ENCODE data around the gene EPS15.

Gene EPS15

GRCh38 chr1:51321924-51322280 is 197.2 kb downstream of the EPS15 start:
- Histone ChIP-seq H3K9me3 (ENCODE audit: insufficient read depth, low read length) (no peaks in the 10 kb centered on the region), H3F3A (ENCODE audit: insufficient read depth) (no peaks in the 10 kb centered on the region), H3K4me2 (ENCODE audit: low read depth, low read length, poor library complexity, severe bottlenecking) (no peak overlapping the region), H3K9ac (ENCODE audit: low read length) (no peak overlapping the region), H3K9me2 (replicated peaks; ENCODE audit: insufficient read depth, low read length) (no peaks in the 10 kb centered on the region), H2AFZ (ENCODE audit: low read depth, low read length, severe bottlenecking) (no peak overlapping the region), H3K27me3 (ENCODE audit: low read length) (no peaks in the 10 kb centered on the region), H3K27ac (ENCODE audit: low read depth, low read length) (no peak overlapping the region), H3K79me2 (ENCODE audit: insufficient read depth, low read length) (no peaks in the 10 kb centered on the region), H3K4me3 (ENCODE audit: insufficient read depth, low read length, poor library complexity, severe bottlenecking) (no peak overlapping the region), H4K20me1 (ENCODE audit: low read depth, low read length) (no peaks in the 10 kb centered on the region), H3K36me3 (ENCODE audit: low read length) (no peaks in the 10 kb centered on the region)
- TF ChIP-seq CTCF (IDR thresholded peaks at IDR 0.05; ENCODE audit: insufficient read depth, low read length, poor library complexity, severe bottlenecking) (no peak), EZH2phosphoT487 (conservative IDR thresholded peaks at IDR 0.05; ENCODE audit: low read length) (no peak)

GRCh38 chr1:51320967-51321923 is 197.8 kb downstream of the EPS15 start:
- H3F3A ChIP-seq (ENCODE audit: insufficient read depth): no peaks in the 10 kb centered on the region
- H3K9me3 ChIP-seq (ENCODE audit: insufficient read depth, low read length): no peaks in the 10 kb centered on the region
- H3K27ac ChIP-seq (ENCODE audit: low read depth, low read length): no peak overlapping the region
- no peak overlapping the region for H2AFZ ChIP-seq (ENCODE audit: low read depth, low read length, severe bottlenecking)
- H4K20me1 ChIP-seq (ENCODE audit: low read depth, low read length): no peaks in the 10 kb centered on the region
- H3K27me3 ChIP-seq (ENCODE audit: low read length): no peaks in the 10 kb centered on the region
- no peak overlapping the region for H3K4me3 ChIP-seq (ENCODE audit: insufficient read depth, low read length, poor library complexity, severe bottlenecking)
- no peaks in the 10 kb centered on the region for H3K36me3 ChIP-seq (ENCODE audit: low read length)
- H3K4me2 ChIP-seq (ENCODE audit: low read depth, low read length, poor library complexity, severe bottlenecking): no peak overlapping the region
- no peaks in the 10 kb centered on the region for H3K9me2 ChIP-seq (replicated peaks; ENCODE audit: insufficient read depth, low read length)
- no peak overlapping the region for H3K9ac ChIP-seq (ENCODE audit: low read length)
- no peaks in the 10 kb centered on the region for H3K79me2 ChIP-seq (ENCODE audit: insufficient read depth, low read length)
- TF ChIP-seq CTCF (IDR thresholded peaks at IDR 0.05; ENCODE audit: insufficient read depth, low read length, poor library complexity, severe bottlenecking) (no peak), EZH2phosphoT487 (conservative IDR thresholded peaks at IDR 0.05; ENCODE audit: low read length) (no peak)

GRCh38 chr1:51317798-51318197 is 201.3 kb downstream of the EPS15 start:
- H3K79me2 ChIP-seq (ENCODE audit: insufficient read depth, low read length): no peaks in the 10 kb centered on the region
- H4K20me1 ChIP-seq (ENCODE audit: low read depth, low read length): no peaks in the 10 kb centered on the region
- no peak overlapping the region for H3K4me2 ChIP-seq (ENCODE audit: low read depth, low read length, poor library complexity, severe bottlenecking)
- H3K36me3 ChIP-seq (ENCODE audit: low read length): no peaks in the 10 kb centered on the region
- no peak overlapping the region for H2AFZ ChIP-seq (ENCODE audit: low read depth, low read length, severe bottlenecking)
- H3K9ac ChIP-seq (ENCODE audit: low read length): no peak overlapping the region
- H3K4me3 ChIP-seq (ENCODE audit: insufficient read depth, low read length, poor library complexity, severe bottlenecking): no peak overlapping the region
- H3K9me3 ChIP-seq (ENCODE audit: insufficient read depth, low read length): no peaks in the 10 kb centered on the region
- H3K27me3 ChIP-seq (ENCODE audit: low read length): no peaks in the 10 kb centered on the region
- TF ChIP-seq EZH2phosphoT487 (conservative IDR thresholded peaks at IDR 0.05; ENCODE audit: low read length) (no peak), CTCF (IDR thresholded peaks at IDR 0.05; ENCODE audit: insufficient read depth, low read length, poor library complexity, severe bottlenecking) (no peak)
- H3F3A ChIP-seq (ENCODE audit: insufficient read depth): no peaks in the 10 kb centered on the region
- no peak overlapping the region for H3K27ac ChIP-seq (ENCODE audit: low read depth, low read length)
- H3K9me2 ChIP-seq (replicated peaks; ENCODE audit: insufficient read depth, low read length): no peaks in the 10 kb centered on the region
